Measurements from ENCODE around the gene TNFRSF19. TPM values are rescaled to one million over a fixed set of nuclear protein-coding genes. Genes with fewer than 3 reads are reported as not detected.

The TNFRSF19 gene
- total RNA-seq, 1 experiment from 2014 or later = 63.4 TPM

DNA sequence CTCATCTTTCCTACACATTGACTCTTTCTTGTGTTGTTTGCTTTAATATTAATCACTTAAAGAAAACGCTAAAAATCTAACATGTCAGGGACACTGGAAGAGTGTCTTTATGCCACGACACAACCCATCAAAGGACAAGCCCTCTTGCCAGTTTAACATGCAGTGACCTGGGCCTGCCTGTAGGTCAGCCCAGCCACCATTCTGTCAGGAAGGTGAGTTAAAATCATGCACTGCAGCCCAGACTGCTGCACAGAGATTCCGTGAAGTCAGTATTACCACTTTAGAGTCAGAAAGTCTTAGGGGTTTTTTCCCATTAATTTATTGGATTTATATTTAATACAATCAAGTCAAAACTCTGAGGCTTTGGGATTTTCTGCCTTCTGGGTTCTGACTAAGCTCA is 58.0 kb downstream of the TNFRSF19 start:
- intact Hi-C loops (cut with micrococcal nuclease; ENCODE audit: unreplicated experiment) = no loop called here
- POLR2A ChIA-PET = no interaction called here
- Mint-ChIP-seq H3K9me3 (ENCODE audit: unreplicated experiment) (no peaks in the 10 kb centered on the region), H3K4me3 (ENCODE audit: unreplicated experiment) (no peak overlapping the region), H3K36me3 (ENCODE audit: insufficient read depth, unreplicated experiment) (peaks cover 65% of the 10 kb centered on the region), H3K4me1 (ENCODE audit: low read depth, unreplicated experiment) (peaks cover 47% of the 10 kb centered on the region), H3K27me3 (ENCODE audit: insufficient read depth, unreplicated experiment) (no peaks in the 10 kb centered on the region), H3K27ac (ENCODE audit: unreplicated experiment) (peak overlapping the region; percentile 9)
- no peaks in the 10 kb centered on the region for H3K27me3 ChIP-seq (replicated peaks; ENCODE audit: control insufficient read depth, insufficient read depth, low read length)
- peaks cover 60% of the 10 kb centered on the region for H3K4me1 ChIP-seq
- no TSS peak for BruUV-seq (replicated peaks)
- CTCF ChIA-PET = interaction anchor here (0.7 to 1.5 kb wide), 2 partner anchors 12 to 241 kb away, joined by 3 to 6 read pairs; no protein-coding TSS in a partner anchor
- TF ChIP-seq, protein P1, sequence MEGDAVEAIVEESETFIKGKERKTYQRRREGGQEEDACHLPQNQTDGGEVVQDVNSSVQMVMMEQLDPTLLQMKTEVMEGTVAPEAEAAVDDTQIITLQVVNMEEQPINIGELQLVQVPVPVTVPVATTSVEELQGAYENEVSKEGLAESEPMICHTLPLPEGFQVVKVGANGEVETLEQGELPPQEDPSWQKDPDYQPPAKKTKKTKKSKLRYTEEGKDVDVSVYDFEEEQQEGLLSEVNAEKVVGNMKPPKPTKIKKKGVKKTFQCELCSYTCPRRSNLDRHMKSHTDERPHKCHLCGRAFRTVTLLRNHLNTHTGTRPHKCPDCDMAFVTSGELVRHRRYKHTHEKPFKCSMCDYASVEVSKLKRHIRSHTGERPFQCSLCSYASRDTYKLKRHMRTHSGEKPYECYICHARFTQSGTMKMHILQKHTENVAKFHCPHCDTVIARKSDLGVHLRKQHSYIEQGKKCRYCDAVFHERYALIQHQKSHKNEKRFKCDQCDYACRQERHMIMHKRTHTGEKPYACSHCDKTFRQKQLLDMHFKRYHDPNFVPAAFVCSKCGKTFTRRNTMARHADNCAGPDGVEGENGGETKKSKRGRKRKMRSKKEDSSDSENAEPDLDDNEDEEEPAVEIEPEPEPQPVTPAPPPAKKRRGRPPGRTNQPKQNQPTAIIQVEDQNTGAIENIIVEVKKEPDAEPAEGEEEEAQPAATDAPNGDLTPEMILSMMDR (IDR thresholded peaks at IDR 0.05; ENCODE audit: insufficient read depth in 1 of 2, low read depth in 1 of 2, low read length in 1 of 2, severe bottlenecking in 1 of 2, unreplicated experiment in 1 of 2) = peak; percentile 18 to 35
- no peak overlapping the region for H3K4me3 ChIP-seq (ENCODE audit: low read depth, low read length)
- H3K36me3 ChIP-seq (ENCODE audit: control insufficient read depth, insufficient read depth, low read length) = 0 out of 2 replicates have a peak, but pooled peaks cover 2% of the 10 kb centered on the region
- no peak for DNase-seq
- H3K9me3 ChIP-seq = no peaks in the 10 kb centered on the region

DNA sequence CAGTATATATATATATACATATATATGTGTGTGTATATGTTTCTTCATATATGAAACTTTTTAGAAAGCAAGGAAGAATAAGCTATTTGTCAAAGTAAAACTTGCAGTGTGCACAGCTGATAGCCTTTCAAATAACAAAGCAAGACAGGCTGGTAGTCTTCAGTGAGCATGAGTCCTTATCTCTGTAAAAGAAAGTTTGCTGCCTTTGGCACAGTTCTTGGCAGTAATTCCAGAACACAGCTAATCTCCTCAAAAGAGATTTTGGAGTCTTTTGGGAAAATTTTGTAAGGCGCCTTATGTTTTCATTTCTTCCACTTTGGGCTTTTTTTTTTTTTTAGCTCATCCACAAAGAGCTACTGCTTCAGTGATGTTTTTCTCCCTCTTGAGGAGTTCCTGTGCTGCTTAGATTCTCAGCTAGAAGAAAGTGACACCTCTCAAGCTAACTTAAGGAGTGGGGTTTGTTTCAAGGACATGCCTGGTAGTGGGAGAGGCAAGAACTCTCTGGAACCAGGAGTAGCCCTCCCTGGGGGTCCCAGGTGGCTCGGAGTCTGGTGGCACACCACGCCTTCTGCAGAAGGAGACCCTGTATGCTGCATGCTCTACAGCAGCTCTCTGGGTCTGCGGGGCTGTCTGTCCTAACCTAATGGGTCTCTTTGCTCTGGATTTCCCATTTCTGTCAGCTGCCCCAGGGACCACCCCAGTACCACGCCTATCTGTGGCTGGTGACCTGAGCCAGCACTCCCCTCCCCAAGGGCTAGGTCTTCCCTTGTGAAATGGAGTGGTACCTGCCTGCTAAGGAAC is 58.8 kb downstream of the TNFRSF19 start:
- Mint-ChIP-seq H3K4me1 (ENCODE audit: low read depth, unreplicated experiment) (peaks cover 47% of the 10 kb centered on the region), H3K36me3 (ENCODE audit: insufficient read depth, unreplicated experiment) (peaks cover 69% of the 10 kb centered on the region), H3K4me3 (ENCODE audit: unreplicated experiment) (peak overlapping the region; percentile 33), H3K27ac (ENCODE audit: unreplicated experiment) (peak overlapping the region; percentile 87), H3K27me3 (ENCODE audit: insufficient read depth, unreplicated experiment) (no peaks in the 10 kb centered on the region), H3K9me3 (ENCODE audit: unreplicated experiment) (no peaks in the 10 kb centered on the region)
- BruUV-seq (replicated peaks) = no TSS peak
- H3K4me1 ChIP-seq = peaks cover 67% of the 10 kb centered on the region
- H3K36me3 ChIP-seq (ENCODE audit: control insufficient read depth, insufficient read depth, low read length) = 0 out of 2 replicates have a peak, but pooled peaks cover 2% of the 10 kb centered on the region
- H3K9me3 ChIP-seq = no peaks in the 10 kb centered on the region
- DNase-seq = no peak
- no peaks in the 10 kb centered on the region for H3K27me3 ChIP-seq (replicated peaks; ENCODE audit: control insufficient read depth, insufficient read depth, low read length)
- TF ChIP-seq, protein P1 (IDR thresholded peaks at IDR 0.05; ENCODE audit: insufficient read depth in 1 of 2, low read depth in 1 of 2, low read length in 1 of 2, severe bottlenecking in 1 of 2, unreplicated experiment in 1 of 2) = no peak
- ChIA-PET POLR2A (interaction anchor here (0.6 to 0.7 kb wide), 4 partner anchors 54 to 413 kb away, joined by 3 to 8 read pairs (median 6); no protein-coding TSS in a partner anchor), CTCF (interaction anchor here (0.6 to 1.5 kb wide), 4 partner anchors 11 to 240 kb away, joined by 3 to 6 read pairs (median 4); no protein-coding TSS in a partner anchor)
- intact Hi-C loops (cut with micrococcal nuclease; ENCODE audit: unreplicated experiment) = no loop called here
- H3K4me3 ChIP-seq (ENCODE audit: low read depth, low read length) = no peak overlapping the region

DNA sequence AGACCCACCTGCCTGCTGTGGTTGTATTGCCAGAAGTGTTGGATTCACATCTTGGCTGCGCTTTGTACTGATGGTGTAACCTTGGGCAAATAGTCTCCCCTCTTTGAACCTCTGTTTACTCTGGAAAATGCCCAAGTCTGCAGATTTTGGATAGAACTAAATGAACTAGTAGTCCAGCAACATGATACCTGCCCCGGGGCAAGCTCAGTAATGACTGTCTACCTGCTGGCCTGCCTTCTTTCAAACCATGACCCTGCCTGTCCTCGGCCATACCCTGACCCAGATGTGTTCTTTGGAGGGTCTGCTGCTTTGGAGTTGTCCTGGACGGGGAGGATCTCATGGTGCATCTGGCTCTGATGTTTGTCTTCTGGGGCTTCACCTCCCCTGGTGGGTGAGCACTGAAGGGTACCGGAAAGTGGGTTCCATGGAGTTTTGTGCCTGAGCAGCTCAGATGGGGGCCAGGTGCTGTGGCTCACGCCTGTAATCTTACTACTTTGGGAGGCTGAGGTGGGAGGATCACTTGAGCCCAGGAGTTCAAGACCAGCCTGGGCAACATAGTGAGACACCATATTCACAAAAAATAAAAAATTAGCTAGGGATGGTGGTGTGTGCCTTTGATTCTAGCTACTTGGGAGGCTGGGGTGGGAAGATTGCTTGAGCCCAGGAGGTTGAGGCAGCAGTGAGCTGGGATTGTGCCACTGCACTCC is 59.5 kb downstream of the TNFRSF19 start:
- peak overlapping the region; percentile 87 for H3K27ac Mint-ChIP-seq (ENCODE audit: unreplicated experiment)
- Histone ChIP-seq H3K27me3 (replicated peaks; ENCODE audit: control insufficient read depth, insufficient read depth, low read length) (no peaks in the 10 kb centered on the region), H3K4me1 (peaks cover 74% of the 10 kb centered on the region), H3K36me3 (ENCODE audit: control insufficient read depth, insufficient read depth, low read length) (0 out of 2 replicates have a peak, but pooled peaks cover 2% of the 10 kb centered on the region), H3K9me3 (no peaks in the 10 kb centered on the region), H3K4me3 (ENCODE audit: low read depth, low read length) (no peak overlapping the region)
- CTCF ChIA-PET = interaction anchor here (0.6 to 2.8 kb wide), 8 partner anchors 9 to 1848 kb away, joined by 3 to 20 read pairs (median 4); partner anchors contain the start of gene TNFRSF19
- peaks cover 47% of the 10 kb centered on the region for H3K4me1 Mint-ChIP-seq (ENCODE audit: low read depth, unreplicated experiment)
- H3K27me3 Mint-ChIP-seq (ENCODE audit: insufficient read depth, unreplicated experiment) = no peaks in the 10 kb centered on the region
- DNase-seq = peak; percentile 46 to 66
- TF ChIP-seq, protein P1 (IDR thresholded peaks at IDR 0.05; ENCODE audit: insufficient read depth in 1 of 2, low read depth in 1 of 2, low read length in 1 of 2, severe bottlenecking in 1 of 2, unreplicated experiment in 1 of 2) = no peak
- no peaks in the 10 kb centered on the region for H3K9me3 Mint-ChIP-seq (ENCODE audit: unreplicated experiment)
- intact Hi-C loops (cut with micrococcal nuclease; ENCODE audit: unreplicated experiment) = loop anchor here (1.0 to 5.0 kb wide), 5 partner anchors 8 to 113 kb away; no protein-coding TSS in a partner anchor
- H3K4me3 Mint-ChIP-seq (ENCODE audit: unreplicated experiment) = peak overlapping the region; percentile 33
- no TSS peak for BruUV-seq (replicated peaks)
- H3K36me3 Mint-ChIP-seq (ENCODE audit: insufficient read depth, unreplicated experiment) = peaks cover 72% of the 10 kb centered on the region
- POLR2A ChIA-PET = interaction anchor here (0.6 to 1.0 kb wide), 5 partner anchors 9 to 412 kb away, joined by 3 to 8 read pairs (median 4); no protein-coding TSS in a partner anchor
